GM10266 (cell line): ENCODE data around the gene PARS2.

Source experiments
- DNase-seq: peaks from one replicate; pipeline ENCODE4 v3.0.0; 2012; ENCODE audit errors: extremely low spot score
- TF ChIP-seq, protein P1 (sequence below): IDR thresholded peaks from 2 replicates; pipeline ENCODE4 v1.5.1; 2012; ENCODE audit warnings: mild to moderate bottlenecking, low read depth; ENCODE audit not compliant: control insufficient read depth, insufficient read depth; ENCODE audit errors: missing control alignments

PARS2 gene

GRCh38 chr1:54754045-54754444 lies 10.3 kb downstream of the PARS2 start:
- TF ChIP-seq, protein P1, sequence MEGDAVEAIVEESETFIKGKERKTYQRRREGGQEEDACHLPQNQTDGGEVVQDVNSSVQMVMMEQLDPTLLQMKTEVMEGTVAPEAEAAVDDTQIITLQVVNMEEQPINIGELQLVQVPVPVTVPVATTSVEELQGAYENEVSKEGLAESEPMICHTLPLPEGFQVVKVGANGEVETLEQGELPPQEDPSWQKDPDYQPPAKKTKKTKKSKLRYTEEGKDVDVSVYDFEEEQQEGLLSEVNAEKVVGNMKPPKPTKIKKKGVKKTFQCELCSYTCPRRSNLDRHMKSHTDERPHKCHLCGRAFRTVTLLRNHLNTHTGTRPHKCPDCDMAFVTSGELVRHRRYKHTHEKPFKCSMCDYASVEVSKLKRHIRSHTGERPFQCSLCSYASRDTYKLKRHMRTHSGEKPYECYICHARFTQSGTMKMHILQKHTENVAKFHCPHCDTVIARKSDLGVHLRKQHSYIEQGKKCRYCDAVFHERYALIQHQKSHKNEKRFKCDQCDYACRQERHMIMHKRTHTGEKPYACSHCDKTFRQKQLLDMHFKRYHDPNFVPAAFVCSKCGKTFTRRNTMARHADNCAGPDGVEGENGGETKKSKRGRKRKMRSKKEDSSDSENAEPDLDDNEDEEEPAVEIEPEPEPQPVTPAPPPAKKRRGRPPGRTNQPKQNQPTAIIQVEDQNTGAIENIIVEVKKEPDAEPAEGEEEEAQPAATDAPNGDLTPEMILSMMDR = no peak
- no peak for DNase-seq

DNA sequence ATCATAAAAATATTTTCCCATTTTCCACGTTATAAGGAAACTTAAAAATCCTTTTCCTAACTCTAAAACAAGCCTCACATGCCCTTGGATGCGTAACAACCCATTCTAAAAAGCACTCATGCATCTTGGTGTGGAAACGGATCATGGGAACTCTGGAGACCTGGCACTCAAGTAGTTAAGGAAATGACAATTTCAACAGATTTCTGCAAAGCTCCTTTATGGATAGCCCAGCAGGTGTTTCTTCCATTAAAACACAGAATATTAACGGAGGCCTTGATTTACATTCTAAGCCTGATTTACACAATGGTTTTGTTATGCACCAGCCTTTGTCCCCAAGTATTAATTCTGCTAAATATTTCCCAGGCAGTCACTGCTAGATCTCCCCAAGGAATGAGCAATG lies 12.9 kb downstream of the PARS2 start:
- TF ChIP-seq, protein P1 = no peak

GRCh38 chr1:54750596-54750995 lies 13.7 kb downstream of the PARS2 start:
- TF ChIP-seq, protein P1 = no peak
- no peak for DNase-seq

More for the DNA sequence above, 12.9 kb downstream of the PARS2 start:
- DNase-seq = no peak

DNA sequence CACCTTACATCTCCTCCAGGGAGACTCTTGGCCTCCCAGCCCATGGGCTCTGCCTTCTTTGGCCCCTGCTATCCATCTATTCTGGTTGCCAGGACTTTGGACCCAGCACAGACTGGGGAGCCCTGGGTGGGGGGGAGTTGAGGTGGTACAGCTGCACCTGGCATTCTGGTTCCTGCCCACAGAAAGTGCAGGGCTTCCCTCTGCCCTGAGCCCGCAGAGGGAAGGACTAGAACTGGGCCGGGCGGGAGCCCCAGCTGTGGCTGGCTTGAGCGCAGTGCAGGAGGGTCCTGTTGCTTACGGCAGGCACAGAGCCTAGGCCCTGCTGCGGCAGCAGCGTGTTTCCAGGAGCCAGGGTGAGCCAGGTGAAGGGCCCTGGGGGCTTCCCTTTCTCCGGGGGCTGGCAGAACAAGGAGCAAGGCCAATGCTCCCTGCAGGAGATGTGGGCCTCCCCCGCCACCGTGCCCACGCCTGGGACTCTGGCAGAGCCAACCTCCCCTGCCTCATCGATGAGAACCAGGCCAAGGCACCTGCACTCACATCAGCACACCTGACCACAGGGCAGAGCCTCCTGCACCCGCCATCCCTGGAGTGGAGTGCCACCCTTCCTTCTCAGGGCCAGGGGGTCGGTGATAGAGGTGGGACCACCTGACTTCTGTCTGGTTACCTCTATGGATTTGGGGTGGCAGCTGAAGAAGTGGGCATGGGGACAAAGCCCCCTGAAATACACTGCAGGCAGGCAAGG lies 16.1 kb downstream of the PARS2 start:
- DNase-seq = no peak
- TF ChIP-seq, protein P1 = no peak

DNA sequence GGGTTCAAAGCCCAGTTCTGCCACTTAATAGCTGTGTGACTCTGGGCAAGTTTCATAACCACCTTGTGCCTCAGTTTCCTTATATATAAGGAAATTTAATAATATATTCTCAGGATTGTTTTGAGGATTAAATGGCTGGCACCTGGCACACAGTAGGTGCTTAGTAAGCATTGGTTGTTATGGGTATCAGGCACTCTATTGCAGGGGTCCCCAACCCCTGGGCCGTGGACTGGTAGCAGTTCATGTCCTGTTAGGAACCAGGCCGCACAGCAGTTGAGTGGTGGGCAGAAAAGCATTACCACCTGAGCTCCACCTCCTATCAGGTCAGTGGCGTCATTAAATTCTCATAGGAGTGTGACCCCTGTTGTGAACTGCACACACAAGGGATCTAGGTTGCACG lies 18.5 kb downstream of the PARS2 start:
- no peak for DNase-seq
- TF ChIP-seq, protein P1 = no peak

- TF ChIP-seq, protein P1 = no peak
- no peak for DNase-seq
These were observed 19.0 kb downstream of the PARS2 start for GRCh38 chr1:54745274-54745673.

DNA sequence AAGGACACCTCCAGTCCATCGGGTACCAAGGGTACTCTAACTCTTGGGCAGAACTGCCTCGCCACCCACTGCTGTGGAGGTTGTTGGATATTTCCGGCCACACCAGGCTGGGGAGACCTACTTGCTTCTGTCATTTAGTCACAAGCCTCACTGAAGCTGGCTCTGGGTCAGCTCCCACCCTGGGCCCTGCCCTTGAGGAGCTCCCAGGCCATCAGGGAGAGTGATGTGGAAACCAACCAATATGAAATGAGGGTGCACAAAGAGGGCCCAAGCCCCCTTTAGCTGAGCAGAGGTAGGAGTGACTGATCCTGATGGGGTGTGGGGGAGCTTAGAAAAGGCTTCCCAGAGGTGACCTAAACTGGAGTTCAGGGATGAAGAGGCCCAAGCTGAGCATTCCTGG lies 19.6 kb downstream of the PARS2 start:
- no peak for DNase-seq
- TF ChIP-seq, protein P1 = no peak
